ENCODE data around the gene RGPD6.
A peak's percentile ranks its signal among the peaks of the same experiment; 100 is the strongest.
"Not testable (repeated sequence)": the region's sequence is repeated elsewhere in the genome, so short reads cannot be mapped to it uniquely, and the experiment has no call there.

The RGPD6 gene

GRCh38 chr2:110576763-110577416 is at the start of gene RGPD6:
RGPD6 (minus strand) TSS chr2:110577222; CDS start chr2:110577024, 198 bp downstream.
- not testable (repeated sequence) for DNase-seq

DNA sequence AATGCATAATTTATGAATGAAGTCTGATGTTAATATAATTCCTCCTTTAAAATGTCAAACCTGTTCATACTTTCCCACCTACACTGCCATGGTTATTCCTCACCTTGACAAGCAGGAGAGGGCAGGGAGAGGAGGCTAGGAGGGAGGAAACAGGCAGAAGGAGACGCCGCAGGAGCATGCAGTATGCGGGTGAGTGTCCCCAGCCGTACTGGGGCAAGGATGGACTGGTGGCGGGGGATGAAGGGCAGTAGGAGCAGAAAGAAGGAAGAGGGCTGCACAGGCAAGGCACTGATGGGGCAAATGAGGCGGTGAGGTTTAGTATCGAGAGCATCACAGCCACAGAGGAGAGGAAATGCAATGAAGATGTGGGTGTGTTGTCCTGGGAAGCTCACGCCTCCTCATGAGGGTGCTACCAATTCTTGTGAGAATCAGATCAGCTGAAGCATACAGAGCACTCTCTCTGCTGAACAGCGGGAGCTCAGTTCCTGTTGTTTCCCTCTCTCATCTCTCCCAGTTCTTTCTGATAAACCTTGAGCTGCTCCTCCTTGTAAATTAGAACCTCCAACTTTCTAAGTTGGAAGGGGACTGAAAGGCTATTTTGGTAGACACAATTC is 42.4 kb upstream of the RGPD6 start:
- not testable (repeated sequence) for DNase-seq

GRCh38 chr2:110613927-110614326 is 36.9 kb upstream of the RGPD6 start:
- not testable (repeated sequence) for DNase-seq

- peak; percentile 1 to 26 for DNase-seq
These were observed 33.7 kb upstream of the RGPD6 start for GRCh38 chr2:110610613-110611250.

GRCh38 chr2:110609843-110610612 is 33.0 kb upstream of the RGPD6 start:
- not testable (repeated sequence) for DNase-seq

GRCh38 chr2:110608788-110609502 is 31.9 kb upstream of the RGPD6 start:
- DNase-seq = not testable (repeated sequence)

- not testable (repeated sequence) for DNase-seq
These were observed 28.0 kb upstream of the RGPD6 start for GRCh38 chr2:110605057-110605456.

GRCh38 chr2:110603917-110604591 is 27.0 kb upstream of the RGPD6 start:
- not testable (repeated sequence) for DNase-seq

DNA sequence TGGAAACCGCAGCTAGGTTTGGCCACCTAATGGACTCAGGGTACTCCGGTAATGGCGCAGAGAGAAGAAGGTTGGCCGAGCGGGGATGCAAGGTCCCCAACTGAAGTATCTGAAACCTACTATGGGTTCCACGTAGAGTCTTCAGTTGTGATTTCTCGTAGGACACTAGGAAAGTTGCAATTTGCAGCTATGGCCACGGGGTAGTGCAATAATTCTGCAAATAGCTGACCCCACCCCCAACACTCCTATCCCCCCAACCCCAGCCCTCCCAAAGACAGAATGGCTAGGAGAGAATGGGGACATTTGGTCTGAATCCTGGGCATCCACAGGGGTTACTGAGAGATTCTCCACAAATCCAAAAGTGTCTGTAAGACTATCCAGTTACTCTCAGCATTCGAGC is 25.1 kb upstream of the RGPD6 start:
- not testable (repeated sequence) for DNase-seq

DNA sequence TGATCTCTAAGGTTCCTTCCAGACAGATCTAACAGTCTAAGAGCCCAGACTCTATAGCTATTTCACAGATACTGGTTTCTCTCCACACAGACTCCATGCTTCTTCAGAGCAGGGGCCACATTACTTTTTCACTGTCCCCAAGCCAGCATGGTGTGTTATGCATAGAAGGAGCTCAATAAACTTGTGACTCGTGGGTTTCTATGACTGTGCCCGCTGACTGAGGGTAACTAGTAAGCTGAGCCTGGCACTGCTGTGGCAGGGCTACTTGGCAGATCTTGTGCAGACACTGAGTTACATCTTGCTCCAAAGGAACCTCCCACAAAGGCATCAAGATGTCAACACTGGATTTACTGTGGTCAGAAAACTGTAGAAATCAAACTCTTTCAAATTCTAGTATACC is 15.0 kb upstream of the RGPD6 start:
- DNase-seq = not testable (repeated sequence)

- not testable (repeated sequence) for DNase-seq
These were observed 12.8 kb upstream of the RGPD6 start for GRCh38 chr2:110589677-110590330.

- not testable (repeated sequence) for DNase-seq
These were observed 11.5 kb upstream of the RGPD6 start for GRCh38 chr2:110588520-110588919.

- DNase-seq = not testable (repeated sequence)
These were observed 2.4 kb upstream of the RGPD6 start for GRCh38 chr2:110579216-110579965.

DNA sequence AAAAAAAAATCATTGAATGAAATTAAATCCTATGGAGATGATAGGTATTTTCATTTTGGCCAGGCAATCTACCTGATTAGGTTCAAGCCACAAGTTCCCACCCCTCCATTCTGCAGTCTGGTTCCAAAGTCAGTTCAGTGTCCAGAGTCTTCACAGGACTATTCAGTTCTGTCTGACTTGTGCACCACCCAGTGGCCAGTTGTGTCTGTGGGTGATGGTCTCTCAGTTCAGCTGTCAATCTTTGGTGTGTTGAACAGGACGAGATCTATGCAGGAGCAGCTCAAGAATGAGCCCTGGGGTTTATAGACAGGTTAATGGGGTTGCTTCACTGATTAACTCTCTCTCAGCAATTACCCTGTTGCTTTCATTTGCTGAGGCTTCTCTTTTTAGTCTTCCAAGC is 1.4 kb upstream of the RGPD6 start:
- not testable (repeated sequence) for DNase-seq

DNA sequence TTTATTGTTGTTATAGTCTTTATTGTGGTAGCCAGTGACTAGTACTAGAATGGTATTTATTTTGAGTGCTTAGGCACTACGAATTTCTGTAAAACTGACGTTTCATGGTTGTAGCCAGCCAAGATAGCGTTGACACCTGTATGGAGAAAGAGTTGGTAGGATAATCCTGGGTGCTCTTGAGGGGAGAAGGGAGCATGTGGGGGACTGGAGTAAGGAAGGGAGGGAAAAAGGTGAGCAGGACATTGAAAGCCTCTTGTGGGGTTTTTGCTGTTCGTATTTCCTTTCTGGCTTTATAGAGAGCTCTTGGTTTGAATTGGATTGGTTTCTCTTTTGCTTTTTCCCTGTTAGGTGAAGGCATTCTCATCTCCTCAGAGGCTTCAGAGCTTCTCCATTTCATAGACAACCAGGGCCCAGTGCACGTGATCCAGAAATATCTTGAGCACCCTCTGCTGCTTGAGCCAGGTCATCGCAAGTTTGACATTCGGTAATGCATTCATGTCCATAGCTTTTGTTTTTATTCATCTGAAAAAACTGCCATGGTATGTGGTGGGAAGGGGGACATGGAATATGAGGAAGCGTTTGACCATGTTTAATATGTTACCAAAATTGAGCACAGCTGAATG is 77.2 kb downstream of the RGPD6 start:
- not testable (repeated sequence) for DNase-seq

GRCh38 chr2:110496027-110496426 is 81.0 kb downstream of the RGPD6 start:
- DNase-seq = not testable (repeated sequence)

DNA sequence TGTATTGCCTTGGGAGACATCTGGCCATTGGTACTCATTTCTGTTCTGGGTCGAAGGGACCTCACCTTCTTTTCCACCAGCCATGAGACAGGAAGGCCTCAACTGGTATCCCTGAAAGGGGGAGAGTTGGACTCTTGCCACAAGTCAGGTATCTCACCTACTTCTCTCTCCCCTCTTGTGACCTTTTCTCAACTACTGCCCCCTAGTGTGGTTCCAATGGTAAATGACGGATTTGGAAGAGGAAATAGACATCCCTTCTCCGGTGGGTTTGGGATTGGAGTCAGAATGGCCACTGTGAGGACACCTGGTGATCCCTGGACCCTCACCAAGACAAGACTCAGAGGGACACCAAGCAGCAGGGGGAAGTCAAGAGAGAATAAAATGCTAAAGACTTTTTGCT is 82.5 kb downstream of the RGPD6 start:
- DNase-seq = not testable (repeated sequence)

DNA sequence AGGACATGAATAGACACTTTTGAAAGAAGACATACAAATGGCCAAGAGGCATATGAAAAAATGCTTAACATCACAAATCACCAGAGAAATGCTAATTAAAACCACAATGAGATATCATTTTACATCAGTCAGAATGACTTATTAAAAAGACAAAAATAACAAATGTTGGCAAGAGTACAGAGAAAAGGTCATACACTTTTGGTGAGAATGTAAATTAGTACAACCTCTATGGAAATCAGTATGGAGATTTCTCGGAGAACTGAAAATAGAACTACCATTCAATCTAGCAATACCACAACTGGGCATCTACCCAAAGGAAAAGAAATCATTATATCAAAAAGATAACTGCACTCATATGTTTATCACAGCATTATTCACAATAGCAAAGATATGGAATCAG is 88.0 kb downstream of the RGPD6 start:
- DNase-seq = not testable (repeated sequence)

DNA sequence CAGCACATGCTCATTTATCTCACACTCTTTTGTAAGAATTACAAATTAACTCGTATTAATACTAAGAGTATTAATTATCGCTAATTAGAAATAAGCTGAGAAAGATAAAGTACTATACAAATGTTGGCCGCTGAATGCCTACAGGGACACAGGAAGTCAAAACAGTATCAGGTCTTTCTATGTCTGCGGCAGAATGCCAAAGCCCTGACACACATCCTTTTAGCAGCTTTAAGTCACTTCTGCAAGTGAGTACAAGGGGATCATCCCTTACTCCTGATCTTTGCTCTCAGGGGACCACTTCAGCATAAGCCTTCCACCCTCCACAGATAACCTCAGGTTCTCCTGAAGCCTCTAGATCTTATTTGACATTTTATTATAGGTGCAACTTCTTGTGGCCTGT is 94.3 kb downstream of the RGPD6 start:
- DNase-seq = not testable (repeated sequence)

GRCh38 chr2:110481200-110481599 is 95.8 kb downstream of the RGPD6 start:
- not testable (repeated sequence) for DNase-seq

All from CD4-positive, alpha-beta T cell treated with Interleukin-1 beta for 1 hour (primary cell).